IMR-90 (cell line): Measurements from ENCODE around the gene ETFRF1. TPM values are rescaled to one million over a fixed set of nuclear protein-coding genes. Genes with fewer than 3 reads are reported as not detected.

Source experiments
- ATAC-seq: fragments of 200-7000 bp; cut with Tn5 transposase; 2 replicates; pipeline ENCODE4 v1.9.1; 2020; ENCODE audit warnings: low read depth, mild to moderate bottlenecking, moderate library complexity
- BruUV-seq: library from RNA; stranded (reverse); fragments of 400-500 nt; replicated peaks from 2 replicates; lab custom pipeline; 2021; lab: Mats Ljungman, UMichigan
- CTCF ChIA-PET: fragments of 300-600 bp; formaldehyde crosslinking; extraction: SDS; loops from one replicate; lab custom pipeline; 2021; ENCODE audit warnings: antibody characterized with exemption; lab: Yijun Ruan, JAX
- POLR2A ChIA-PET: fragments of 300-600 bp; sonication (Branson Sonifier 250); formaldehyde crosslinking; loops from one replicate; lab custom pipeline; 2022; ENCODE audit warnings: antibody characterized with exemption; ENCODE audit not compliant: unreplicated experiment; lab: Charles Lee
- DNase-seq: peaks from one replicate; pipeline ENCODE4 v3.0.0; 2013
- H2AFZ ChIP-seq: replicated peaks from 2 replicates; pipeline ENCODE3; 2013; ENCODE audit warnings: low read length, mild to moderate bottlenecking; ENCODE audit not compliant: poor library complexity
- H2AK5ac ChIP-seq: 2 replicates; pipeline ENCODE4 v1.6.1; 2013; ENCODE audit warnings: low read depth, low read length, inconsistent platforms
- H2AK9ac ChIP-seq: replicated peaks from 2 replicates; pipeline ENCODE3; 2013; ENCODE audit warnings: mild to moderate bottlenecking, low read depth, low read length, moderate library complexity; ENCODE audit not compliant: poor library complexity
- H2BK120ac ChIP-seq: 2 replicates; pipeline ENCODE4 v1.6.1; 2013; ENCODE audit warnings: low read depth, low read length, inconsistent platforms
- H2BK15ac ChIP-seq: 3 replicates; pipeline ENCODE4 v1.6.1; 2013; ENCODE audit warnings: low read depth, low read length, inconsistent platforms
- H2BK20ac ChIP-seq: 2 replicates; pipeline ENCODE4 v1.6.1; 2013; ENCODE audit warnings: low read depth, mild to moderate bottlenecking, inconsistent platforms, low read length, moderate library complexity
- H2BK5ac ChIP-seq: 2 replicates; pipeline ENCODE4 v1.6.1; 2013; ENCODE audit warnings: mild to moderate bottlenecking, low read depth, low read length, inconsistent platforms; ENCODE audit not compliant: poor library complexity, severe bottlenecking
- H3K14ac ChIP-seq: replicated peaks from 2 replicates; pipeline ENCODE4 v1.6.1; 2013; ENCODE audit warnings: low read depth, low read length, inconsistent platforms
- H3K18ac ChIP-seq: 2 replicates; pipeline ENCODE4 v1.6.1; 2013; ENCODE audit warnings: low read depth, low read length, control low read depth
- H3K23ac ChIP-seq: 2 replicates; pipeline ENCODE4 v1.6.1; 2013; ENCODE audit warnings: low read depth, low read length, inconsistent platforms
- H3K27ac ChIP-seq: 2 replicates; pipeline ENCODE4 v1.5.1; 2013; ENCODE audit warnings: mild to moderate bottlenecking, control low read depth, low read length; ENCODE audit not compliant: insufficient read depth
- H3K27me3 ChIP-seq: 2 replicates; pipeline ENCODE4 v1.6.1; 2013; ENCODE audit warnings: low read length; ENCODE audit not compliant: control insufficient read depth, insufficient read depth
- H3K36me3 ChIP-seq: 2 replicates; pipeline ENCODE4 v1.6.1; 2013; ENCODE audit warnings: low read length, mixed read lengths; ENCODE audit not compliant: control insufficient read depth, insufficient read depth
- H3K4ac ChIP-seq: 2 replicates; pipeline ENCODE4 v1.6.1; 2013; ENCODE audit warnings: low read depth, low read length, inconsistent platforms
- H3K4me1 ChIP-seq: 2 replicates; pipeline ENCODE4 v1.6.1; 2013; ENCODE audit warnings: low read length, mixed read lengths; ENCODE audit not compliant: control insufficient read depth, insufficient read depth
- H3K4me2 ChIP-seq: 2 replicates; pipeline ENCODE4 v1.6.1; 2013; ENCODE audit warnings: low read depth, mild to moderate bottlenecking, control low read depth, low read length, moderate library complexity
- H3K4me3 ChIP-seq: 2 replicates; pipeline ENCODE4 v1.5.1; 2013; ENCODE audit warnings: low read depth, mild to moderate bottlenecking, control low read depth, low read length, moderate library complexity; ENCODE audit not compliant: insufficient read depth
- H3K56ac ChIP-seq: 2 replicates; pipeline ENCODE4 v1.6.1; 2013; ENCODE audit warnings: low read length, inconsistent platforms; ENCODE audit not compliant: insufficient read depth; ENCODE audit errors: extremely low read depth
- H3K79me1 ChIP-seq, 2 experiments: 2 replicates each; pipeline ENCODE4 v1.6.1; 2013; ENCODE audit warnings: low read length in 2 of 2, inconsistent platforms in 1 of 2, low read depth in 1 of 2
- H3K9ac ChIP-seq: 2 replicates; pipeline ENCODE4 v1.6.1; 2013; ENCODE audit warnings: low read depth, low read length, control low read depth
- H3K9me1 ChIP-seq: 2 replicates; pipeline ENCODE4 v1.6.1; 2013; ENCODE audit warnings: low read length, inconsistent platforms; ENCODE audit not compliant: insufficient read depth
- H3K9me3 ChIP-seq: 2 replicates; pipeline ENCODE4 v1.6.1; 2013; ENCODE audit warnings: low read length; ENCODE audit not compliant: control insufficient read depth, insufficient read depth
- H4K20me1 ChIP-seq: 2 replicates; pipeline ENCODE4 v1.6.1; 2013; ENCODE audit warnings: low read length, inconsistent platforms; ENCODE audit not compliant: insufficient read depth
- H4K5ac ChIP-seq: 2 replicates; pipeline ENCODE4 v1.6.1; 2013; ENCODE audit warnings: mild to moderate bottlenecking, low read depth, low read length, control low read depth
- H4K8ac ChIP-seq, 2 experiments: 2 replicates each; pipeline ENCODE4 v1.6.1; 2013; ENCODE audit warnings: low read depth in 2 of 2, low read length in 2 of 2, control low read depth in 1 of 2, inconsistent platforms in 1 of 2
- H4K91ac ChIP-seq: 2 replicates; pipeline ENCODE4 v1.6.1; 2013; ENCODE audit warnings: low read depth, low read length, inconsistent platforms; ENCODE audit not compliant: insufficient read depth
- CEBPB ChIP-seq: IDR thresholded peaks from 2 replicates; pipeline ENCODE4 v1.6.1; 2012; ENCODE audit warnings: low read depth, low read length, improper control_type of control experiment
- FOS ChIP-seq: fragments of 150-350 bp; IDR thresholded peaks from 2 replicates; pipeline ENCODE4 v1.6.1; 2016; ENCODE audit warnings: low read depth, low read length
- MAFK ChIP-seq: IDR thresholded peaks from 2 replicates; pipeline ENCODE4 v1.6.1; 2012; ENCODE audit warnings: low read depth, low read length, improper control_type of control experiment
- RAD21 ChIP-seq: IDR thresholded peaks from 2 replicates; pipeline ENCODE4 v1.6.1; 2012; ENCODE audit warnings: low read length, improper control_type of control experiment
- WGBS, 2 experiments: methylation state at CpG; one replicate each; pipeline versions ENCODE4 v1.1.5 to v1.1.7; 2013; ENCODE audit warnings: missing lambda C conversion rate in 2 of 2; ENCODE audit not compliant: insufficient read length in 1 of 2; ENCODE audit errors: extremely low coverage in 2 of 2; 5-methylcytosine and 5-hydroxymethylcytosine counted together
- dilution Hi-C: fragments of 300-500 bp; cut with HindIII; formaldehyde crosslinking; loops from one replicate; pipeline ENCODE4 v1.14.3; 2018; ENCODE audit warnings: low sequenced_read_pairs; ENCODE audit not compliant: unreplicated experiment
- in situ Hi-C: fragments of 300-500 bp; cut with MboI; formaldehyde crosslinking; loops from 3 replicates; pipeline ENCODE4 v1.14.3; 2019; ENCODE audit warnings: low sequenced_read_pairs, inconsistent platforms, mixed read lengths
- intact Hi-C: fragments of 100-400 bp; cut with micrococcal nuclease; formaldehyde crosslinking; loops from 2 replicates; pipeline ENCODE4 v1.10.0; 2022
- polyA plus RNA-seq, 3 experiments: library from polyadenylated mRNA; depleted of rRNA; stranded (reverse); fragments of >200 nt; gene quantifications; 2 replicates each; pipeline ENCODE4 v1.2.3, GENCODE V29; 2012; ENCODE audit warnings: low replicate concordance in 1 of 3
- total RNA-seq: library from RNA; depleted of rRNA; stranded (reverse); fragments of >200 nt; gene quantifications from 2 replicates; pipeline ENCODE4 v1.2.3, GENCODE V29; 2012

The ETFRF1 gene
- total and polyA plus RNA-seq, 2 of the 4 experiments (the other 2 are of a cell fraction): 8.6 to 14.4 TPM

GRCh38 chr12:25186038-25186787 is 8.8 kb upstream of the ETFRF1 start:
- H3K14ac ChIP-seq: no peak overlapping the region
- H2AK9ac ChIP-seq: no peak overlapping the region
- peaks cover 3% of the 10 kb centered on the region; the same call in 1 of the 2 replicates for H3K9me1 ChIP-seq
- H4K20me1 ChIP-seq: no peaks in the 10 kb centered on the region
- H4K5ac ChIP-seq: no peak overlapping the region
- no peak overlapping the region for H3K4me3 ChIP-seq
- H2AK5ac ChIP-seq: peak overlapping the region; percentile 27; the same call in 1 of the 2 replicates
- no peaks in the 10 kb centered on the region for H3K79me1 ChIP-seq
- H3K4ac ChIP-seq: no peak overlapping the region; the same call in 1 of the 2 replicates
- no TSS peak for BruUV-seq
- no peak for ATAC-seq
- dilution Hi-C loops: no loop called here
- peak overlapping the region; percentile 84; the same call in 1 of the 2 replicates for H2BK20ac ChIP-seq
- H3K56ac ChIP-seq: no peak overlapping the region
- no peak overlapping the region for H3K4me2 ChIP-seq
- H2BK15ac ChIP-seq: no peak overlapping the region
- peaks cover 3% of the 10 kb centered on the region for H3K4me1 ChIP-seq
- no peak overlapping the region for H2AFZ ChIP-seq
- H3K18ac ChIP-seq: peak overlapping the region; percentile 61; the same call in 1 of the 2 replicates
- no peaks in the 10 kb centered on the region for H3K36me3 ChIP-seq
- DNase-seq: no peak
- 83 to 100% methylated on average over 1 of the region's 4 CpGs for WGBS, 2 experiments
- no peak overlapping the region for H4K8ac ChIP-seq
- ChIA-PET CTCF (no interaction called here), POLR2A (no interaction called here)
- no peak overlapping the region for H3K23ac ChIP-seq
- no peak overlapping the region for H3K9ac ChIP-seq
- intact Hi-C loops: no loop called here
- TF ChIP-seq MAFK (no peak), RAD21 (no peak), FOS (no peak), CEBPB (peak; percentile 72)
- no peak overlapping the region for H3K27ac ChIP-seq
- 0 out of 2 replicates have a peak overlapping the region, but pooled peaks have one; percentile 40 for H2BK120ac ChIP-seq
- no peaks in the 10 kb centered on the region for H3K27me3 ChIP-seq
- no peaks in the 10 kb centered on the region for H3K9me3 ChIP-seq
- H2BK5ac ChIP-seq: no peak overlapping the region
- no peak overlapping the region for H4K91ac ChIP-seq
- in situ Hi-C loops: no loop called here
